Panc1 (cell line): Measurements from ENCODE around the gene KCNMA1.

Experiments
- POLR2AphosphoS5 ChIP-seq: IDR thresholded peaks from 2 replicates; pipeline ENCODE4 v1.6.1; 2012; ENCODE audit warnings: mild to moderate bottlenecking, low read depth, low read length, moderate library complexity
- SIN3A ChIP-seq: IDR thresholded peaks from 2 replicates; pipeline ENCODE4 v1.6.1; 2012; ENCODE audit warnings: low read depth, mild to moderate bottlenecking, low read length, moderate library complexity, borderline replicate concordance; ENCODE audit not compliant: insufficient read depth
- TCF7L2 ChIP-seq: IDR thresholded peaks from 2 replicates; pipeline ENCODE4 v1.6.1; 2011; ENCODE audit warnings: mild to moderate bottlenecking, low read depth, low read length, inconsistent platforms
- TF ChIP-seq, protein P1 (sequence below): fragments of 450-650 bp; IDR thresholded peaks from 2 replicates; pipeline ENCODE4 v1.5.1; 2017; ENCODE audit warnings: mild to moderate bottlenecking
- TF ChIP-seq, protein P2 (sequence below), 2 experiments: IDR thresholded peaks; 2 replicates each; pipeline ENCODE4 v1.6.1; 2011 to 2012; ENCODE audit warnings: low read depth in 2 of 2, control low read depth in 1 of 2, low read length in 1 of 2, mild to moderate bottlenecking in 1 of 2, moderate library complexity in 1 of 2; ENCODE audit not compliant: insufficient read depth in 1 of 2

DNA sequence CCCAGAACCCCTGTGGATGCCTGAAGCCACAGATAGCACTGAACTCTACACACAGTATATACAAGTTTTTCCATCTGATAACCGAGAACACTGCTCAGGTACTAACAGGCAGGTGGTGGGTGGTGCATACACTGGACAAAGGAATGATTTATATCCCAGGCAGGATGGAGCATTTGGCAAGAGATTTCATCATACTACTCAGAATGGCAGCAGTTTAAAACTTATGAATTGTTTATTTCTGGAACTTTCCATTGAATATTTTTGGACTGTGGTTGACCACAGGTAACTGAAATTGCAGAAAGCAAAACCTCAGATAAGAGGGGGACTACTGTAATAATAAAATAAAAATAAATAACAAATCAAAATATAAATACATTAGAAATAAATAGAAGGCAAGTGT is 10.9 kb upstream of the KCNMA1 start:
- TF ChIP-seq, protein P1, sequence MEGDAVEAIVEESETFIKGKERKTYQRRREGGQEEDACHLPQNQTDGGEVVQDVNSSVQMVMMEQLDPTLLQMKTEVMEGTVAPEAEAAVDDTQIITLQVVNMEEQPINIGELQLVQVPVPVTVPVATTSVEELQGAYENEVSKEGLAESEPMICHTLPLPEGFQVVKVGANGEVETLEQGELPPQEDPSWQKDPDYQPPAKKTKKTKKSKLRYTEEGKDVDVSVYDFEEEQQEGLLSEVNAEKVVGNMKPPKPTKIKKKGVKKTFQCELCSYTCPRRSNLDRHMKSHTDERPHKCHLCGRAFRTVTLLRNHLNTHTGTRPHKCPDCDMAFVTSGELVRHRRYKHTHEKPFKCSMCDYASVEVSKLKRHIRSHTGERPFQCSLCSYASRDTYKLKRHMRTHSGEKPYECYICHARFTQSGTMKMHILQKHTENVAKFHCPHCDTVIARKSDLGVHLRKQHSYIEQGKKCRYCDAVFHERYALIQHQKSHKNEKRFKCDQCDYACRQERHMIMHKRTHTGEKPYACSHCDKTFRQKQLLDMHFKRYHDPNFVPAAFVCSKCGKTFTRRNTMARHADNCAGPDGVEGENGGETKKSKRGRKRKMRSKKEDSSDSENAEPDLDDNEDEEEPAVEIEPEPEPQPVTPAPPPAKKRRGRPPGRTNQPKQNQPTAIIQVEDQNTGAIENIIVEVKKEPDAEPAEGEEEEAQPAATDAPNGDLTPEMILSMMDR, result no peak
- TF ChIP-seq POLR2AphosphoS5 (no peak), TCF7L2 (no peak), SIN3A (no peak)
- TF ChIP-seq, protein P2, sequence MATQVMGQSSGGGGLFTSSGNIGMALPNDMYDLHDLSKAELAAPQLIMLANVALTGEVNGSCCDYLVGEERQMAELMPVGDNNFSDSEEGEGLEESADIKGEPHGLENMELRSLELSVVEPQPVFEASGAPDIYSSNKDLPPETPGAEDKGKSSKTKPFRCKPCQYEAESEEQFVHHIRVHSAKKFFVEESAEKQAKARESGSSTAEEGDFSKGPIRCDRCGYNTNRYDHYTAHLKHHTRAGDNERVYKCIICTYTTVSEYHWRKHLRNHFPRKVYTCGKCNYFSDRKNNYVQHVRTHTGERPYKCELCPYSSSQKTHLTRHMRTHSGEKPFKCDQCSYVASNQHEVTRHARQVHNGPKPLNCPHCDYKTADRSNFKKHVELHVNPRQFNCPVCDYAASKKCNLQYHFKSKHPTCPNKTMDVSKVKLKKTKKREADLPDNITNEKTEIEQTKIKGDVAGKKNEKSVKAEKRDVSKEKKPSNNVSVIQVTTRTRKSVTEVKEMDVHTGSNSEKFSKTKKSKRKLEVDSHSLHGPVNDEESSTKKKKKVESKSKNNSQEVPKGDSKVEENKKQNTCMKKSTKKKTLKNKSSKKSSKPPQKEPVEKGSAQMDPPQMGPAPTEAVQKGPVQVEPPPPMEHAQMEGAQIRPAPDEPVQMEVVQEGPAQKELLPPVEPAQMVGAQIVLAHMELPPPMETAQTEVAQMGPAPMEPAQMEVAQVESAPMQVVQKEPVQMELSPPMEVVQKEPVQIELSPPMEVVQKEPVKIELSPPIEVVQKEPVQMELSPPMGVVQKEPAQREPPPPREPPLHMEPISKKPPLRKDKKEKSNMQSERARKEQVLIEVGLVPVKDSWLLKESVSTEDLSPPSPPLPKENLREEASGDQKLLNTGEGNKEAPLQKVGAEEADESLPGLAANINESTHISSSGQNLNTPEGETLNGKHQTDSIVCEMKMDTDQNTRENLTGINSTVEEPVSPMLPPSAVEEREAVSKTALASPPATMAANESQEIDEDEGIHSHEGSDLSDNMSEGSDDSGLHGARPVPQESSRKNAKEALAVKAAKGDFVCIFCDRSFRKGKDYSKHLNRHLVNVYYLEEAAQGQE (IDR thresholded peaks at IDR 0.05; ENCODE audit: insufficient read depth in 1 of 2, low read depth in 2 of 2, low read length in 1 of 2), result no peak
